CD14-positive monocyte (primary cell): Measurements from ENCODE around the gene RFXANK. TPM values are rescaled to one million over a fixed set of nuclear protein-coding genes. Genes with fewer than 3 reads are reported as not detected.

Source experiments
- DNase-seq, 3 donors: peaks; one replicate each; pipeline ENCODE4 v3.0.0-alpha.2; 2011 to 2022
- H2AFZ ChIP-seq: 2 replicates; pipeline ENCODE4 v1.6.0; 2012; ENCODE audit warnings: mild to moderate bottlenecking, low read depth, low read length, inconsistent platforms; ENCODE audit not compliant: insufficient read depth, poor library complexity, severe bottlenecking
- H3K27ac ChIP-seq, 2 donors: 1 replicate in 1 of 2; 2 replicates in 1 of 2; pipeline ENCODE4 v1.5.1; 2012 to 2013; ENCODE audit warnings: low read length in 2 of 2, control low read depth in 1 of 2, inconsistent platforms in 1 of 2, low read depth in 1 of 2, mild to moderate bottlenecking in 1 of 2
- H3K27me3 ChIP-seq, 2 donors: one replicate each; pipeline versions ENCODE4 v1.6.0 to v1.6.1; 2011 to 2013; ENCODE audit warnings: low read length in 2 of 2; ENCODE audit not compliant: control insufficient read depth in 2 of 2, insufficient read depth in 2 of 2
- H3K36me3 ChIP-seq, 2 donors: replicated peaks in 1 of 2; 1 replicate in 1 of 2; 2 replicates in 1 of 2; pipeline versions ENCODE4 v1.5.1 to v1.6.1; 2012 to 2013; ENCODE audit warnings: low read length in 2 of 2, control low read depth in 1 of 2, inconsistent platforms in 1 of 2, mild to moderate bottlenecking in 1 of 2; ENCODE audit not compliant: insufficient read depth in 2 of 2, control insufficient read depth in 1 of 2
- H3K4me1 ChIP-seq, 2 donors: 1 replicate in 1 of 2; 2 replicates in 1 of 2; pipeline versions ENCODE4 v1.5.1 to v1.6.1; 2012 to 2013; ENCODE audit warnings: low read length in 2 of 2, control low read depth in 1 of 2, inconsistent platforms in 1 of 2, mild to moderate bottlenecking in 1 of 2, moderate library complexity in 1 of 2; ENCODE audit not compliant: insufficient read depth in 2 of 2, control insufficient read depth in 1 of 2
- H3K4me2 ChIP-seq: replicated peaks from 2 replicates; pipeline ENCODE3; 2012; ENCODE audit warnings: low read length, moderate library complexity, mild to moderate bottlenecking; ENCODE audit not compliant: poor library complexity, severe bottlenecking; ENCODE audit errors: extremely low read depth
- H3K4me3 ChIP-seq, 3 experiments: fragments of 200-600 bp in 1 of 3; sonication (generic) in 1 of 3; replicated peaks in 1 of 3; 1 replicate in 2 of 3; 2 replicates in 1 of 3; pipeline ENCODE4 v1.5.1; 2011 to 2013; ENCODE audit warnings: low read length in 3 of 3, mild to moderate bottlenecking in 3 of 3, control low read depth in 2 of 3, low read depth in 2 of 3, inconsistent platforms in 1 of 3, moderate library complexity in 1 of 3
- H3K79me2 ChIP-seq: 2 replicates; pipeline ENCODE4 v1.6.0; 2012; ENCODE audit warnings: mild to moderate bottlenecking, control low read depth, inconsistent platforms, low read length, moderate library complexity; ENCODE audit not compliant: insufficient read depth
- H3K9ac ChIP-seq: 2 replicates; pipeline ENCODE4 v1.6.0; 2017; ENCODE audit warnings: low read length, mild to moderate bottlenecking; ENCODE audit not compliant: insufficient read depth, poor library complexity, severe bottlenecking
- H3K9me3 ChIP-seq, 2 donors: replicated peaks in 1 of 2; 1 replicate in 1 of 2; 2 replicates in 1 of 2; pipeline versions ENCODE4 v1.5.1 to v1.6.1; 2012 to 2013; ENCODE audit warnings: low read length in 2 of 2, control low read depth in 1 of 2; ENCODE audit not compliant: control insufficient read depth in 1 of 2, insufficient read depth in 1 of 2
- H4K20me1 ChIP-seq: 2 replicates; pipeline ENCODE4 v1.6.0; 2012; ENCODE audit warnings: mild to moderate bottlenecking, low read length, control low read depth, moderate library complexity; ENCODE audit not compliant: insufficient read depth
- H3K27ac Mint-ChIP-seq, 7 donors: one replicate each; pipeline ENCODE4 v1.8.0; 2020; ENCODE audit warnings: mild to moderate bottlenecking in 7 of 7, mixed read lengths in 7 of 7, moderate library complexity in 6 of 7, inconsistent platforms in 2 of 7
- H3K27me3 Mint-ChIP-seq, 3 donors: one replicate each; pipeline ENCODE4 v1.8.0; 2021 to 2022; ENCODE audit warnings: low read depth in 3 of 3, mild to moderate bottlenecking in 3 of 3, mixed read lengths in 3 of 3, moderate library complexity in 3 of 3, inconsistent platforms in 1 of 3
- H3K36me3 Mint-ChIP-seq, 2 donors: one replicate each; pipeline ENCODE4 v1.8.0; 2020; ENCODE audit warnings: mixed read lengths in 2 of 2, inconsistent platforms in 1 of 2, mild to moderate bottlenecking in 1 of 2
- H3K4me1 Mint-ChIP-seq: one replicate; pipeline ENCODE4 v1.8.0; 2020; ENCODE audit warnings: mild to moderate bottlenecking, mixed read lengths
- H3K4me3 Mint-ChIP-seq, 2 donors: one replicate each; pipeline ENCODE4 v1.8.0; 2020; ENCODE audit warnings: mild to moderate bottlenecking in 2 of 2, mixed read lengths in 2 of 2, moderate library complexity in 1 of 2
- H3K9me3 Mint-ChIP-seq, 7 donors: one replicate each; pipeline ENCODE4 v1.8.0; 2020 to 2022; ENCODE audit warnings: mixed read lengths in 7 of 7, mild to moderate bottlenecking in 6 of 7, moderate library complexity in 6 of 7, inconsistent platforms in 2 of 7
- WGBS: methylation state at CpG from one replicate; pipeline ENCODE4 v1.1.5; 2013; ENCODE audit warnings: missing lambda C conversion rate; ENCODE audit not compliant: insufficient coverage; 5-methylcytosine and 5-hydroxymethylcytosine counted together
- intact Hi-C, 2 donors: fragments of 100-400 bp; cut with micrococcal nuclease; formaldehyde crosslinking; loops; one replicate each; pipeline versions ENCODE4 v1.15.0 to v1.15.1; 2023
- polyA plus RNA-seq, 3 donors: library from polyadenylated mRNA; depleted of rRNA in 1 of 3; unstranded in 2 of 3; stranded (reverse) in 1 of 3; fragments of 300-500 nt in 2 of 3; fragments of >200 nt in 1 of 3; fragmentation: Illumina TruSeq in 2 of 3; gene quantifications; 1 replicate in 2 of 3; 2 replicates in 1 of 3; pipeline ENCODE4 v1.2.3, GENCODE V29; 2012 to 2021
- TF ChIP-seq, protein P1 (sequence below): fragments of 200-600 bp; IDR thresholded peaks from one replicate; pipeline ENCODE4 v1.8.0; 2022; ENCODE audit warnings: antibody characterized with exemption, mild to moderate bottlenecking

The RFXANK gene
- polyA plus RNA-seq, 3 donors = 62.2 to 98.2 (median 66.6) TPM

DNA sequence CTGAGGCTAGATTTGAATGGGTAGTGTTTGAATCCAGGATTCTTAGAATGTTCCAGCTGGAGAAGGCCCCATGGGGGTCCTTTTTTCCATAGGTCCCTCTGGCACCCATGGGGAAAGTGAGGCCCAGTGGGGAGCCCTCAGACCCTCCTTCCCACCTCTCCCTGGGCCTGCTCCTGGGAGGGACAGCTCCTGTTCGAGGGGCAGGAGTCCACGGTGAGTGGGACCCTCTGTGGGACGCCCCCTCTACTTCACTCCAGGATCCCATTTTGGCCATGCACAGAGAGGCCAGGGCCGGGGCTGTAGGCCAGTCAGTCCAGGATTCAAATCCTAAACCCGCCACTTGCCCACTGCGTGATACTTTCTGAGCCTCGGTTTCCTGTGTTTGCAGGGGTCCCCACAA is 29.6 kb upstream of the RFXANK start:
- H3K4me1 Mint-ChIP-seq = no peaks in the 10 kb centered on the region
- no peaks in the 10 kb centered on the region for H3K27me3 ChIP-seq
- H3K9ac ChIP-seq = no peak overlapping the region
- H3K4me3 ChIP-seq = no peak overlapping the region
- TF ChIP-seq, protein P1, sequence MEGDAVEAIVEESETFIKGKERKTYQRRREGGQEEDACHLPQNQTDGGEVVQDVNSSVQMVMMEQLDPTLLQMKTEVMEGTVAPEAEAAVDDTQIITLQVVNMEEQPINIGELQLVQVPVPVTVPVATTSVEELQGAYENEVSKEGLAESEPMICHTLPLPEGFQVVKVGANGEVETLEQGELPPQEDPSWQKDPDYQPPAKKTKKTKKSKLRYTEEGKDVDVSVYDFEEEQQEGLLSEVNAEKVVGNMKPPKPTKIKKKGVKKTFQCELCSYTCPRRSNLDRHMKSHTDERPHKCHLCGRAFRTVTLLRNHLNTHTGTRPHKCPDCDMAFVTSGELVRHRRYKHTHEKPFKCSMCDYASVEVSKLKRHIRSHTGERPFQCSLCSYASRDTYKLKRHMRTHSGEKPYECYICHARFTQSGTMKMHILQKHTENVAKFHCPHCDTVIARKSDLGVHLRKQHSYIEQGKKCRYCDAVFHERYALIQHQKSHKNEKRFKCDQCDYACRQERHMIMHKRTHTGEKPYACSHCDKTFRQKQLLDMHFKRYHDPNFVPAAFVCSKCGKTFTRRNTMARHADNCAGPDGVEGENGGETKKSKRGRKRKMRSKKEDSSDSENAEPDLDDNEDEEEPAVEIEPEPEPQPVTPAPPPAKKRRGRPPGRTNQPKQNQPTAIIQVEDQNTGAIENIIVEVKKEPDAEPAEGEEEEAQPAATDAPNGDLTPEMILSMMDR = no peak
- H2AFZ ChIP-seq = no peak overlapping the region
- intact Hi-C loops = no loop called here
- H3K4me2 ChIP-seq = no peak overlapping the region
- DNase-seq = no peak
- no peaks in the 10 kb centered on the region for H4K20me1 ChIP-seq
- WGBS = 95% methylated on average over 4 of the region's 7 CpGs
- H3K4me1 ChIP-seq = no peaks in the 10 kb centered on the region
- peaks cover 0 to 3% (median 2%) of the 10 kb centered on the region in 3 donors for H3K27me3 Mint-ChIP-seq
- peaks cover 0 to 2% (median 0%) of the 10 kb centered on the region in 7 donors for H3K9me3 Mint-ChIP-seq
- peak overlapping the region in 1 of 7 donors; percentile 15 for H3K27ac Mint-ChIP-seq
- H3K36me3 Mint-ChIP-seq = peaks cover 0 to 4% of the 10 kb centered on the region in 2 donors
- no peak overlapping the region for H3K27ac ChIP-seq
- no peaks in the 10 kb centered on the region for H3K79me2 ChIP-seq
- H3K4me3 Mint-ChIP-seq = no peak overlapping the region
- H3K36me3 ChIP-seq = no peaks in the 10 kb centered on the region
- H3K9me3 ChIP-seq = peaks cover 0 to 4% of the 10 kb centered on the region in 2 donors

DNA sequence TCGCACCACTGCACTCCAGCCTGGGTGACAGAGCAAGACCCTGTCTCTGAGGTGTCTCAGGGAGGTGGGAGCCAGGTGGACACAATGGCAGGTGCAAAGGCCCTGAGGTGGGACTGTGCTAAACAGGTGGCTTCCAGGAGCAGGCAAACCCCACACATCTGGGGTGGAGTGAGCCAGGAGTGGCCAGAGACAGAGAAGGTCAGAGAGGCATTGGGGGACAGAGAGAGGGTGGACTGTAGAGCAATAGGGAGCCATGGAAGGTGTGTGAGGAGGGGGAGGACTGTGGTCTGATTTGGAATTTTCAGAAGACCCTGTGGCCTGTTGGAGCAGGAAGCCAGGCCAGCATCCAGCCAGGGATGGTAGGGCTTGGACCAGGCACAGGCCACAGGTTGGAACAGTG is 26.7 kb upstream of the RFXANK start:
- Mint-ChIP-seq H3K4me3 (no peak overlapping the region), H3K27me3 (peaks cover 3 to 8% (median 3%) of the 10 kb centered on the region in 3 donors), H3K4me1 (peaks cover 7% of the 10 kb centered on the region), H3K9me3 (peaks cover 0 to 2% (median 0%) of the 10 kb centered on the region in 7 donors), H3K36me3 (peaks cover 0 to 8% of the 10 kb centered on the region in 2 donors), H3K27ac (peak overlapping the region in 1 of 7 donors; percentile 64)
- no peak for DNase-seq
- Histone ChIP-seq H3K4me1 (peaks cover 3 to 7% of the 10 kb centered on the region in 2 donors), H3K9ac (no peak overlapping the region), H3K79me2 (no peaks in the 10 kb centered on the region), H3K36me3 (no peaks in the 10 kb centered on the region), H4K20me1 (peaks cover 11% of the 10 kb centered on the region), H3K9me3 (peaks cover 0 to 4% of the 10 kb centered on the region in 2 donors), H3K4me3 (no peak overlapping the region), H3K27me3 (peaks cover 0 to 2% of the 10 kb centered on the region in 2 donors), H3K27ac (no peak overlapping the region), H2AFZ (no peak overlapping the region), H3K4me2 (no peak overlapping the region)
- 100% methylated on average over 1 of the region's 1 CpG for WGBS
- intact Hi-C loops = no loop called here
- TF ChIP-seq, protein P1 = no peak
